ENCODE measurements around the gene GSTM3. TPM values are rescaled to one million over a fixed set of nuclear protein-coding genes. Genes with fewer than 3 reads are reported as not detected.

GSTM3 gene
- total and polyA plus RNA-seq, 10 of the 15 experiments (the other 5 are each of a cell fraction or from before 2014, with no cell fraction given), result not detected

- no peak for TF ChIP-seq GABPA (IDR thresholded peaks at IDR 0.05; ENCODE audit: low read depth)
Measured at GRCh38 chr1:109714661-109715372, 26.0 kb downstream of the GSTM3 start (continued).

GRCh38 chr1:109713636-109714035, 27.2 kb downstream of the GSTM3 start:
- Histone ChIP-seq H3K27me3 (replicated peaks in 1 of 2; ENCODE audit: control insufficient read depth in 2 of 2, insufficient read depth in 2 of 2, low read length in 1 of 2) (no peaks in the 10 kb centered on the region), H2AFZ (ENCODE audit: control insufficient read depth, low read depth, low read length) (no peak overlapping the region), H3K27ac (ENCODE audit: control insufficient read depth, insufficient read depth) (no peak overlapping the region), H3K9ac (ENCODE audit: control insufficient read depth, insufficient read depth, low read length) (no peak overlapping the region), H3K79me2 (ENCODE audit: control insufficient read depth, insufficient read depth, low read length) (no peaks in the 10 kb centered on the region), H3K4me2 (ENCODE audit: control insufficient read depth, insufficient read depth) (no peak overlapping the region), H3K36me3 (ENCODE audit: control insufficient read depth in 2 of 2, insufficient read depth in 2 of 2, low read length in 1 of 2) (no peaks in the 10 kb centered on the region), H3K9me3 (replicated peaks; ENCODE audit: control insufficient read depth, insufficient read depth, low read length) (no peaks in the 10 kb centered on the region; the same call in 1 of the 3 replicates), H4K20me1 (ENCODE audit: control insufficient read depth, insufficient read depth) (no peaks in the 10 kb centered on the region), H3K4me1 (ENCODE audit: control insufficient read depth, insufficient read depth, low read length) (no peaks in the 10 kb centered on the region), H3K4me3 (no peak overlapping the region)
- WGBS (ENCODE audit: insufficient coverage, insufficient replicate concordance, low lambda C conversion rate, missing lambda C conversion rate), result 26% methylated on average over 5 of the region's 5 CpGs
- FAIRE-seq (no peak), ATAC-seq (no peak), DNase-seq (ENCODE audit: low read depth, low spot score) (no peak)
- ChIA-PET POLR2A (no interaction called here), CTCF (no interaction called here), RAD21 (ENCODE audit: unreplicated experiment) (no interaction called here), SMC1A (ENCODE audit: uncharacterized antibody, unreplicated experiment) (no interaction called here)
- in situ Hi-C loops (cut with MboI) (no loop called here), intact Hi-C loops (cut with micrococcal nuclease; ENCODE audit: unreplicated experiment) (no loop called here)
- TF ChIP-seq E2F4 (IDR thresholded peaks at IDR 0.05; ENCODE audit: low read depth, low read length) (no peak), CHD1 (IDR thresholded peaks at IDR 0.05; ENCODE audit: low read depth, low read length) (no peak), TBL1XR1 (IDR thresholded peaks at IDR 0.05; ENCODE audit: low read depth, low read length) (no peak), RELB (IDR thresholded peaks at IDR 0.05; ENCODE audit: low read depth) (no peak), NR2C1 (IDR thresholded peaks at IDR 0.05) (no peak), IKZF2 (IDR thresholded peaks at IDR 0.05) (no peak), PML (IDR thresholded peaks at IDR 0.05; ENCODE audit: low read length) (no peak), BCLAF1 (IDR thresholded peaks at IDR 0.05) (no peak), CTCF (IDR thresholded peaks at IDR 0.05 in 2 of 3, conservative IDR thresholded peaks at IDR 0.05 in 1 of 3; ENCODE audit: control insufficient read depth in 2 of 3, extremely low read depth in 1 of 3, insufficient read depth in 1 of 3, low read depth in 3 of 3, low read length in 3 of 3) (no peak)
- no TSS peak for BruUV-seq (replicated peaks)

Data from GM12878 (cell line).